Peyer's patch (tissue), 4 donors: ENCODE data around the gene PGK1. TPM values are rescaled to one million over a fixed set of nuclear protein-coding genes. Genes with fewer than 3 reads are reported as not detected.
A peak's percentile ranks its signal among the peaks of the same experiment; 100 is the strongest.
"Not testable (repeated sequence)": the region's sequence is repeated elsewhere in the genome, so short reads cannot be mapped to it uniquely, and the experiment has no call there.

Source experiments
- DNase-seq, 3 donors: peaks; one replicate each; pipeline ENCODE4 v3.0.0-alpha.2; 2017 to 2019
- H3K27ac ChIP-seq, 4 donors: fragments of 200-600 bp; sonication (generic); one replicate each; pipeline ENCODE4 v1.5.1; 2016 to 2019
- H3K27me3 ChIP-seq, 2 donors: fragments of 200-600 bp; sonication (generic); one replicate each; pipeline ENCODE4 v1.5.1; 2019
- H3K36me3 ChIP-seq, 3 donors: fragments of 200-600 bp; sonication (generic); one replicate each; pipeline ENCODE4 v1.5.1; 2016 to 2019
- H3K4me1 ChIP-seq, 4 donors: fragments of 200-600 bp; sonication (generic); one replicate each; pipeline ENCODE4 v1.5.1; 2016 to 2019
- H3K4me3 ChIP-seq, 4 donors: fragments of 200-600 bp; sonication (generic); 1 replicate in 3 of 4; 2 replicates in 1 of 4; pipeline ENCODE4 v1.5.1; 2016 to 2019; ENCODE audit warnings: mild to moderate bottlenecking in 1 of 4
- H3K9me3 ChIP-seq, 4 donors: fragments of 200-600 bp; sonication (generic); one replicate each; pipeline ENCODE4 v1.5.1; 2016 to 2019; ENCODE audit warnings: mild to moderate bottlenecking in 1 of 4
- CTCF ChIP-seq, 6 experiments: fragments of 450-650 bp in 4 of 6; fragments of 200-600 bp in 2 of 6; sonication (generic) in 1 of 6; IDR thresholded peaks; one replicate each; pipeline ENCODE4 v1.5.1; 2017 to 2019; ENCODE audit warnings: antibody characterized with exemption in 6 of 6, mild to moderate bottlenecking in 3 of 6, moderate library complexity in 1 of 6
- POLR2A ChIP-seq, 2 donors: fragments of 450-650 bp; IDR thresholded peaks; one replicate each; pipeline ENCODE4 v1.5.1; 2017; ENCODE audit warnings: antibody characterized with exemption in 2 of 2, mild to moderate bottlenecking in 2 of 2, moderate library complexity in 2 of 2
- total RNA-seq, 4 donors: library from RNA; depleted of rRNA; stranded (reverse); fragments of >200 nt; gene quantifications; one replicate each; pipeline ENCODE4 v1.1.0, GENCODE V29; 2016

The PGK1 gene
- total RNA-seq, 4 donors from 2014 or later: 120 to 260 (median 215) TPM

- Histone ChIP-seq H3K27me3 (no peaks in the 10 kb centered on the region), H3K36me3 (no peaks in the 10 kb centered on the region), H3K4me1 (no peaks in the 10 kb centered on the region), H3K4me3 (no peak overlapping the region), H3K9me3 (peaks cover 0 to 5% (median 0%) of the 10 kb centered on the region in 4 donors), H3K27ac (peak overlapping the region in 1 of 4 donors; percentile 39)
- DNase-seq: no peak
- TF ChIP-seq POLR2A (IDR thresholded peaks at IDR 0.05): no peak
- TF ChIP-seq CTCF (IDR thresholded peaks at IDR 0.05): no peak
Measured at GRCh38 chrX:78074088-78074487, 30.0 kb upstream of the PGK1 start.

- no peak for TF ChIP-seq POLR2A (IDR thresholded peaks at IDR 0.05)
- no peaks in the 10 kb centered on the region for H3K4me1 ChIP-seq
- no peak overlapping the region for H3K4me3 ChIP-seq
- no peak overlapping the region for H3K27ac ChIP-seq
- DNase-seq: no peak
- no peaks in the 10 kb centered on the region for H3K36me3 ChIP-seq
- peaks cover 0 to 5% (median 0%) of the 10 kb centered on the region in 4 donors for H3K9me3 ChIP-seq
- H3K27me3 ChIP-seq: no peaks in the 10 kb centered on the region
Measured at GRCh38 chrX:78075787-78076389, 28.2 kb upstream of the PGK1 start.

DNA sequence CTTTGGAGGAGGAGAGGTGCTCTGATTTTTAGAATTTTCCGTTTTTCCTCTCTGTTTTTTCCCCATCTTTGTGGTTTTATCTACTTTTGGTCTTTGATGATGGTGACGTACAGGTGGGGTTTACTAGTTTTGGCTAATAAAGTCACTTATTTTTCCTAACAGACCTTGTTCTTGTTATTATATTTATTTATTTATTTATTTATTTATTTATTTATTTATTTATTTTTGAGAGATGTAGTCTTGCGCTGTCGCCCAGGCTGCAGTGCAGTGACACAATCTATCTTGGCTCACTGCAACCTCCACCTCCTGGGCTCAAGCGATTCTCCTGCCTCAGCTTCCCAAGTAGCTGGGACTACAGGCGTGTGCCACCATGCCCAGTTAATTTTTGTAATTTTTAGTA lies 22.6 kb upstream of the PGK1 start:
- not testable (repeated sequence) for H3K9me3 ChIP-seq, DNase-seq, H3K27me3 ChIP-seq, H3K27ac ChIP-seq, H3K36me3 ChIP-seq, H3K4me3 ChIP-seq, H3K4me1 ChIP-seq

DNA sequence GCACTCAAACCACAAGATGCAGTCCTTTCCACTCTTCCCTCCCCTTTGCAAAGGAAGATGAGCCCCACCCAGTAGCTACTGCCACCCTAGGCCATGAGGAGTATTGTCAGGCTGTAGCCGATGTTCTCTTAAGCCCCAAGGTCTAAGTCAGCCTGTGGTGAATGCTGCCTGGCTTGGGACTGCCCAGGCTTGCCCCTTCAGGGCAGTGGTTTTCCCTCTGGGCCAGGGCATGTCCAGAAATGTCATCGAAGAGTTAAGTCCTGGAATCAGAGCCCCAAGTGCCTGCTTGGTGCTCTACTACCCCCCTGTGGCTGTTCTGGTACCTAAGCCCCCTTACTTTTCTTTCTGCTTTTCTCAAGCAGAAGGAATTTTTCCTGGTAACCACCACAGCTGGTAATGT lies 11.8 kb upstream of the PGK1 start:
- Histone ChIP-seq H3K4me3 (no peak overlapping the region), H3K27me3 (no peaks in the 10 kb centered on the region), H3K27ac (no peak overlapping the region), H3K4me1 (no peaks in the 10 kb centered on the region), H3K36me3 (no peaks in the 10 kb centered on the region), H3K9me3 (no peaks in the 10 kb centered on the region)
- no peak for DNase-seq
- no peak for TF ChIP-seq CTCF (IDR thresholded peaks at IDR 0.05)
- TF ChIP-seq POLR2A (IDR thresholded peaks at IDR 0.05): no peak

DNA sequence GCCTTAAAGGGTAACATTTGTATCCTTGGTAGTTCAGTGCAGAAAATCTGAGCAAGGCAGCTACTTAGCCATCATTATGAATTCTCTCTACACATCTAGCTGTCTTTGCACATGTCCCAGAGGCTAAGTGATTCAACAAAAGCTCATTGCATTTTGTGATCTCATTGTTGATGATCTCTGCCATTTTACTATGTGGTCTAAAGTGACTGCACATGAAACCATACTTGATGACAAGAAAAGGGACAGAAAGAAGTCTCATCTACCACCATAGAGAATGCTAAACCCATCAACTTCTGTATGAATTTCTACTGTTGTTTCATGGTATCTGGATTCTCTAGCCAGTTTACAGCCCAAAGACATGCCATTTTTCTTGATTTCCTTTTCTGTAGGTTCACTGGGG lies 5.9 kb upstream of the PGK1 start:
- no peak for TF ChIP-seq POLR2A (IDR thresholded peaks at IDR 0.05)
- no peak for TF ChIP-seq CTCF (IDR thresholded peaks at IDR 0.05)
- Histone ChIP-seq H3K27me3 (no peaks in the 10 kb centered on the region), H3K27ac (no peak overlapping the region)

GRCh38 chrX:78102091-78102490 lies 2.0 kb upstream of the PGK1 start:
- peaks cover 0 to 17% (median 0%) of the 10 kb centered on the region in 4 donors for H3K4me1 ChIP-seq
- H3K27ac ChIP-seq: no peak overlapping the region
- no peak overlapping the region for H3K4me3 ChIP-seq
- DNase-seq: no peak
- H3K9me3 ChIP-seq: no peaks in the 10 kb centered on the region
- H3K27me3 ChIP-seq: no peaks in the 10 kb centered on the region
- no peaks in the 10 kb centered on the region for H3K36me3 ChIP-seq
- TF ChIP-seq POLR2A (IDR thresholded peaks at IDR 0.05) (no peak), CTCF (IDR thresholded peaks at IDR 0.05) (no peak)

More for the DNA sequence above, 5.9 kb upstream of the PGK1 start:
- H3K4me3 ChIP-seq: no peak overlapping the region
- H3K4me1 ChIP-seq: no peaks in the 10 kb centered on the region
- no peaks in the 10 kb centered on the region for H3K36me3 ChIP-seq
- no peaks in the 10 kb centered on the region for H3K9me3 ChIP-seq
- no peak for DNase-seq
